Measurements from ENCODE around the gene ISX.

DNA sequence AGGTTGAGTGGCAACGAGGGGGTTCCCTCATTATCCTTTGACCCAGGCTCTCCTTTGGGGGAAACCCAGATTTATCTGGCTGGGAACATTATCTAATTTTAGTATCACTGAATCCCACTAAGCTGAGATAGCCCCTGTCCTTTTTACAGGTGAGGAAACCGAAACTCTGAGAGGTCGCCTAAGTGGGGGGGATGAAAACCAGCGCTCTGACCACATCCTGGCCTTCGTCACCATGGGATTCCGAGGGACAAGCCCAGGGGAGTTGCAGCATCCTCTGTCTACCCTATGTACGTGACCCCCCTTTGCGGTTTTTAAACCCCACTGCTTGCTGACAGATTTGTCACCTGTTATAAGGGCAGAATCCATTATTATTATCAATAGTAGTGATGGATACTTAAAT is 61.0 kb downstream of the ISX start:
- TF ChIP-seq, protein P1, sequence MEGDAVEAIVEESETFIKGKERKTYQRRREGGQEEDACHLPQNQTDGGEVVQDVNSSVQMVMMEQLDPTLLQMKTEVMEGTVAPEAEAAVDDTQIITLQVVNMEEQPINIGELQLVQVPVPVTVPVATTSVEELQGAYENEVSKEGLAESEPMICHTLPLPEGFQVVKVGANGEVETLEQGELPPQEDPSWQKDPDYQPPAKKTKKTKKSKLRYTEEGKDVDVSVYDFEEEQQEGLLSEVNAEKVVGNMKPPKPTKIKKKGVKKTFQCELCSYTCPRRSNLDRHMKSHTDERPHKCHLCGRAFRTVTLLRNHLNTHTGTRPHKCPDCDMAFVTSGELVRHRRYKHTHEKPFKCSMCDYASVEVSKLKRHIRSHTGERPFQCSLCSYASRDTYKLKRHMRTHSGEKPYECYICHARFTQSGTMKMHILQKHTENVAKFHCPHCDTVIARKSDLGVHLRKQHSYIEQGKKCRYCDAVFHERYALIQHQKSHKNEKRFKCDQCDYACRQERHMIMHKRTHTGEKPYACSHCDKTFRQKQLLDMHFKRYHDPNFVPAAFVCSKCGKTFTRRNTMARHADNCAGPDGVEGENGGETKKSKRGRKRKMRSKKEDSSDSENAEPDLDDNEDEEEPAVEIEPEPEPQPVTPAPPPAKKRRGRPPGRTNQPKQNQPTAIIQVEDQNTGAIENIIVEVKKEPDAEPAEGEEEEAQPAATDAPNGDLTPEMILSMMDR (IDR thresholded peaks at IDR 0.05 in 8 of 11, conservative IDR thresholded peaks at IDR 0.05 in 3 of 11), result no peak
- TF ChIP-seq POLR2AphosphoS5 (IDR thresholded peaks at IDR 0.05) (no peak), POLR2A (IDR thresholded peaks at IDR 0.05) (no peak)
